Measurements from ENCODE around the gene UGT1A1.

UGT1A1 gene

GRCh38 chr2:233794128-233794658 lies 34.1 kb downstream of the UGT1A1 start:
- in situ Hi-C loops (cut with MboI; ENCODE audit: low sequenced_read_pairs) = no loop called here

DNA sequence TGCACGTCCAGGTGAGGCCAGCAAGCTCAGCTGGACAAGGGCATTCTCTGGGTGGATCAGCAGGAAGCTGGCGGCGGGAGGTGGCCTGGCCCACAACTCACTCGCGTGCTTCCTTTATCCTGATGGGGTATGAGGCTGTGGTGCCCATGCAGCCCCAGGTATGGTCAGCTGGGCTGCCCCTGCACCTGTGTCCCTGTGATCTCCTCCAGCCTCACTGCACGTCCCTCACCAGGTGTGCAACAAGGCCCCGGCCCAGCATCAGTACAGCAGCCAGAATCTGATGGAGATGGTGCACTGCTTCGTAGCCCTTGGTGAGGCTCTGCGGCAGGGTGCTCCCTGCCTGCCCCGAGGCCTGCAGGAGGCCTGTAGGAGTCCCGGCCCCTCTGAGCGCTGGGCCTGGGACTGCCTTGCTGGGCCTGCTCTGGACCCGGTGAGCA lies 35.7 kb downstream of the UGT1A1 start:
- in situ Hi-C loops (cut with MboI; ENCODE audit: low sequenced_read_pairs) = no loop called here

GRCh38 chr2:233796254-233796653 lies 36.2 kb downstream of the UGT1A1 start:
- in situ Hi-C loops (cut with MboI; ENCODE audit: low sequenced_read_pairs) = no loop called here

DNA sequence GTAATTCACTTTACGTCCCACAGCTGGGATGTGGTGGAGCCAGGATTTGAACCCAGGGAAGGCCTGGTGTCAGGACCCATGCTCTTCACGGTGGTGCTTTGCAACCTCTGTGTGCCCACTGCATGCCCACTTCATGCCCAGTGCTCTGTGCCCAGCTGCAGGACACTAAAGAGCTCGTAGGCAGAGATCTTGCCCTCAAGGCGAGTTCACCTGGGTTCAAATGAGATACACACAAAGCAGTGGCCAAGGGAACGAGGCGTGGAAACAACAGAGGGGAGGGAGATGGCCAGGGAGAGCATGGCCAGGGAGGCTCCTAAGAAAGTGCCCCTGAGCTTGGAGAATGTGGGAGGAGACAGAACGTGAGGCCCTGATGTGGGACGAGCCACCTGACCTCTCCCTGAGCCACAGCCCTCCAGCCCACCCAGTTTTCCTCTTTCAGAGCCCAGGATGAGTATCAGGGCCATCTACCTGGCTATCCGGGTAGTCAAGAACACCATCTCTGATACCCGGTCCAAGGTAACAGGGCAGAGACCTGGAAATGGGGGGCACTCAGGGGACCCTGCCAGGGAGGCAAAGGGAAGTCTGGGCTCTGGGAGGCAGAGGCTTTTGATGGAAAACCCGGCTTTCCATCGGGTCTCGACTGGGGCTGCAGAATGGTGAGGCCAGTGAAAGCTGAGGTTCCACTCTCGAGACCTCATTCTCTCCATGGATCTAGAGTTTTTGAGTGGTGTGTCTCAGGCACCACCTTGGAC lies 38.4 kb downstream of the UGT1A1 start:
- in situ Hi-C loops (cut with MboI; ENCODE audit: low sequenced_read_pairs) = no loop called here

GRCh38 chr2:233799087-233799665 lies 39.1 kb downstream of the UGT1A1 start:
- in situ Hi-C loops (cut with MboI; ENCODE audit: low sequenced_read_pairs) = no loop called here

DNA sequence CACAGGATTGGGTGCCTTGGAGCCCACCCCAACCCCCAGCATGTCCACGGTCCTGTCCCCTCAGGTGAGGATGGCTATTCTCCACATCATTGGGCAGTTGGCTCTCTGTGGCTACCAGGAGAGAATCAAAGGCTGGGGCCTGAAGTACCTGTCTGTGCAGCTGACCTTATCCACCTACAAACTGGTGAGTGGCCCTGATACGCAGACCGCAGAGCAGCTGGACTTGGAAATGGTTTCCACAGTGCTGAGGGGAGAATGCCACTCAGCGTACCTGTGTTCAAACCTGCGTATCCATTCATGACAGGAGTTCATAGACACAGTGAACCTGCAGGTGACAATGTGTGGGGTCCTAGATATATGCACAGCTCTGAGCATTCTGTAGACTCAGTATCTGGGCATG lies 39.6 kb downstream of the UGT1A1 start:
- in situ Hi-C loops (cut with MboI; ENCODE audit: low sequenced_read_pairs) = no loop called here

GRCh38 chr2:233800208-233800607 lies 40.1 kb downstream of the UGT1A1 start:
- in situ Hi-C loops (cut with MboI; ENCODE audit: low sequenced_read_pairs) = no loop called here

- in situ Hi-C loops (cut with MboI; ENCODE audit: low sequenced_read_pairs) = no loop called here
Measured at GRCh38 chr2:233801357-233802131, 41.5 kb downstream of the UGT1A1 start.

GRCh38 chr2:233802132-233802815 lies 42.2 kb downstream of the UGT1A1 start:
- in situ Hi-C loops (cut with MboI; ENCODE audit: low sequenced_read_pairs) = no loop called here

DNA sequence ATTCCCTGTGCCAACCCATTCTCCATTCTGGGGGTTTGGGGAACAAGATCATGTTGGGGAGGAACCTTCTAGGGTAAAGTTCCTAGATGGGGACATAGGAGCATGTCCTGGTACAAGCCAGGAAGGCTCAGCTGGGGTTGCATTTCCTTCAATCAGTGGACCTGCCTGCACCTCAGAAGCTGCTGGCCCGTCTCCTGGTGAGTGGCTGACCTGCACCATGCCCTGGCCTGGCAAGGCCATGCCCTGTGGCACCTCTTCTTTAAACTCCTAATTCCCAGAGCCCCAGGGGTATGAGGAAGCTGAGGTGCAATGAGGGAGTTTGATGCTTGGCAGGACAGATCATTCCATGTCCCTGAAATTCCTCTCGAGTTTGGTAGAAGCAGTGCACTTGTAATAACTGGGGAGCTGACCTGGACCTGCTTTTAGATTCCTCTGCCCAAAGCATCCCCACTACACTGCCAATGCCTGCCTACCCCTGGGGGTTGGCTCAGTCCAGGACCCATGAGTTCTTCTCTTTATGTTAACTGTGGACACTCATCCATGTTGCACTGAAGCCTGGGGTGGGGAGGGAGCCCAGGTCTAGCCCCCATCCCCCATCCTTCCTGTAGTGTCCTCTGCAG lies 43.3 kb downstream of the UGT1A1 start:
- in situ Hi-C loops (cut with MboI; ENCODE audit: low sequenced_read_pairs) = no loop called here

DNA sequence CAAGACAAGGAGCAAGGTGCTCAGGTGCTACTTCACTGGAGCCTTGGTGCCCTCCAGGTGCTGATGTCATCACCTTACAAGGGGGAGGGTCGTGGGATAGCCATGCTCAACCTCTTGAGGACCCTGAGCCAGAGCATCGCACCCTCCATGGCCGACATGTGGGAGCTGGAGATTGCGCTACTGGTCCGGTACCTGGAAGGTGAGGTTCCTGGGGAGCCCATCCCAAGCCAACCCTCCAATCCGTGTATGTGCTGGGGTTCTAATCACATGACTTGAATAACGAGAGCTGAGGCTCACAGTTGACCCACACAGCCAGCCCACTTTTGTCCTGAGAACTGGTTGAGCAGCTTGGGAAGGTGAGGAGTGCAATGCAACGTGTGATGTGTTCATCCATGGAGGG lies 43.9 kb downstream of the UGT1A1 start:
- in situ Hi-C loops (cut with MboI; ENCODE audit: low sequenced_read_pairs) = no loop called here

- in situ Hi-C loops (cut with MboI; ENCODE audit: low sequenced_read_pairs) = no loop called here
Measured at GRCh38 chr2:233807215-233807865, 47.3 kb downstream of the UGT1A1 start.

GRCh38 chr2:233807966-233808935 lies 48.2 kb downstream of the UGT1A1 start:
- in situ Hi-C loops (cut with MboI; ENCODE audit: low sequenced_read_pairs) = no loop called here

DNA sequence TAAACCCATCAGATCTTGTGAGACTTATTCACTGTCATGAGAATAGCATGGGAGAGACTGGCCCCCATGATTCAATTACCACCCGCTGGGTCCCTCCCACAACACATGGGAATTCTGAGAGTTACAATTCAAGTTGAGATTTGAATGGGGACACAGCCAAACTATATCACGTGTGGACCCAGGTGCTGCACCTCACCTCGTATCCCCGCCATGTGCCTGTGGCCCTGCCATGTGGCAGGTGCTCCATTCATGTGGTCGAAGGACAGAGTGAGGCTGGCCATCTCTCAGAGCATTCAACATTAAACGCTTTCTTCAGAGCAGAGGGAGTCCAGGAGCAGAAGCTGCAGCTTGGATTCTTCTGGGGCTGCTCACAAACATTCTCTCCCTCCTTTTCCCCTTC lies 50.3 kb downstream of the UGT1A1 start:
- in situ Hi-C loops (cut with MboI; ENCODE audit: low sequenced_read_pairs) = no loop called here

- in situ Hi-C loops (cut with MboI; ENCODE audit: low sequenced_read_pairs) = no loop called here
Measured at GRCh38 chr2:233811087-233811486, 51.0 kb downstream of the UGT1A1 start.

DNA sequence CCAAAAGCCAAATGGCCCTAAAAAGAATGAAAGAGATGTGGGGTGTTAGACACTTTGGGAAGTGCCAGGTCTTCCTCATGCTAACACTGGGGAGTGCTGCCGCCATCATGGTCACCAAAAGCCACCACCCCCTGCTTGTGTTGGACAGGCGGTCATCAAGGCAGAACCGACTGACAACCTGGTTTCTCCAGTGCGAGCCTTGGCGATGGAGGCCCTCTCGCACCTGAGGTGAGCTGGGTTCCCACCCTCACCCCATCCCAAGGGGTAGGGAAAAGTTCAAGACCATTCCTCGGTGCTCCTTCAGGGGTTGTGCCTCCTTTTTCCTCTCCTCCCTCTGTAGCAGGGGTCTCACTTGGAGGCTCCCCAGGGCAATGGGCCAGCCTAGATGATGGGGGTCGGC lies 51.7 kb downstream of the UGT1A1 start:
- in situ Hi-C loops (cut with MboI; ENCODE audit: low sequenced_read_pairs) = no loop called here

GRCh38 chr2:233813236-233814055 lies 53.4 kb downstream of the UGT1A1 start:
- in situ Hi-C loops (cut with MboI; ENCODE audit: low sequenced_read_pairs) = no loop called here
